ENCODE data around the gene ZBTB5.

DNA sequence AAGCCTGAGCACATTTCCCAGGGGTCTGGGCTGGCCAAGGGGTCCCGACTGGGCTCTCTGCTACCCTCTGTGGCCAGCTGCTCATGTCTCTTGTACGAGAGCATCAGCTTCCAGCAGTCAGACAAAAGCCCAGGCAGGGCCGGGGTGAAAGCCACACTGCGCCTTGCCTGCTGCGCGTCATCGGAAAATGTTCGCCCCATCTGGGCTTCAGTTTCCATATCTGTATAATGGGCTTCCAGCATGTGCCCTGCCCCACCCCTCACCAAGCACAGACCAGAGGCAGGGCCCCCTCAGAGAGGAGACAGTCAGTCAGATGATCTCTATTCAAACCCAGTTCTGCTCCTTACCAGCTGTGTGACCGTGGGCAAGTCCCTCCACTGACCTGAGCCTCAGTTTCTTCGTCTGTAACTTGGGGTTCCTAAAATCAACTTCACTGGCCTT lies 50.7 kb downstream of the ZBTB5 start:
- TF ChIP-seq, protein P1, sequence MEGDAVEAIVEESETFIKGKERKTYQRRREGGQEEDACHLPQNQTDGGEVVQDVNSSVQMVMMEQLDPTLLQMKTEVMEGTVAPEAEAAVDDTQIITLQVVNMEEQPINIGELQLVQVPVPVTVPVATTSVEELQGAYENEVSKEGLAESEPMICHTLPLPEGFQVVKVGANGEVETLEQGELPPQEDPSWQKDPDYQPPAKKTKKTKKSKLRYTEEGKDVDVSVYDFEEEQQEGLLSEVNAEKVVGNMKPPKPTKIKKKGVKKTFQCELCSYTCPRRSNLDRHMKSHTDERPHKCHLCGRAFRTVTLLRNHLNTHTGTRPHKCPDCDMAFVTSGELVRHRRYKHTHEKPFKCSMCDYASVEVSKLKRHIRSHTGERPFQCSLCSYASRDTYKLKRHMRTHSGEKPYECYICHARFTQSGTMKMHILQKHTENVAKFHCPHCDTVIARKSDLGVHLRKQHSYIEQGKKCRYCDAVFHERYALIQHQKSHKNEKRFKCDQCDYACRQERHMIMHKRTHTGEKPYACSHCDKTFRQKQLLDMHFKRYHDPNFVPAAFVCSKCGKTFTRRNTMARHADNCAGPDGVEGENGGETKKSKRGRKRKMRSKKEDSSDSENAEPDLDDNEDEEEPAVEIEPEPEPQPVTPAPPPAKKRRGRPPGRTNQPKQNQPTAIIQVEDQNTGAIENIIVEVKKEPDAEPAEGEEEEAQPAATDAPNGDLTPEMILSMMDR (IDR thresholded peaks at IDR 0.05), result no peak
- TF ChIP-seq SIN3A (IDR thresholded peaks at IDR 0.05; ENCODE audit: borderline replicate concordance, insufficient read depth, low read depth, low read length), result no peak
